ENCODE results near the gene TANC1.
A peak's percentile ranks its signal among the peaks of the same experiment; 100 is the strongest.
"Not testable (repeated sequence)": the region's sequence is repeated elsewhere in the genome, so short reads cannot be mapped to it uniquely, and the experiment has no call there.

Gene TANC1

GRCh38 chr2:159026170-159026569, 57.7 kb downstream of the TANC1 start:
- no peak for DNase-seq (ENCODE audit: low spot score)
- FAIRE-seq, result no peak

- DNase-seq (ENCODE audit: low spot score), result no peak
Measured at GRCh38 chr2:159028776-159029175, 60.3 kb downstream of the TANC1 start.

GRCh38 chr2:159029936-159030335, 61.5 kb downstream of the TANC1 start:
- DNase-seq (ENCODE audit: low spot score) (no peak), FAIRE-seq (no peak)

More at GRCh38 chr2:159028776-159029175, 60.3 kb downstream of the TANC1 start:
- FAIRE-seq, result no peak

GRCh38 chr2:159030674-159031380, 62.4 kb downstream of the TANC1 start:
- FAIRE-seq (no peak), DNase-seq (ENCODE audit: low spot score) (peak; percentile 45)

GRCh38 chr2:159032146-159032545, 63.7 kb downstream of the TANC1 start:
- FAIRE-seq (no peak), DNase-seq (ENCODE audit: low spot score) (no peak)

- no peak for FAIRE-seq
- DNase-seq (ENCODE audit: low spot score), result no peak
Measured at GRCh38 chr2:159032580-159032979, 64.1 kb downstream of the TANC1 start.

GRCh38 chr2:159034713-159035112, 66.3 kb downstream of the TANC1 start:
- DNase-seq (ENCODE audit: low spot score) (no peak), FAIRE-seq (no peak)

- DNase-seq (ENCODE audit: low spot score), result peak; percentile 81
- no peak for FAIRE-seq
Measured at GRCh38 chr2:159035790-159036411, 67.5 kb downstream of the TANC1 start.

- FAIRE-seq; DNase-seq (ENCODE audit: low spot score): not testable (repeated sequence)
Measured at GRCh38 chr2:159036461-159036860, 68.0 kb downstream of the TANC1 start.

- not testable (repeated sequence) for DNase-seq (ENCODE audit: low spot score); FAIRE-seq
Measured at GRCh38 chr2:159041328-159041727, 72.9 kb downstream of the TANC1 start.

GRCh38 chr2:159042115-159042850, 73.8 kb downstream of the TANC1 start:
- no peak for FAIRE-seq
- DNase-seq (ENCODE audit: low spot score), result no peak

GRCh38 chr2:159043710-159044109, 75.3 kb downstream of the TANC1 start:
- no peak for DNase-seq (ENCODE audit: low spot score)
- FAIRE-seq, result no peak

GRCh38 chr2:159044804-159045286, 76.4 kb downstream of the TANC1 start:
- no peak for DNase-seq (ENCODE audit: low spot score)
- FAIRE-seq, result no peak

- DNase-seq (ENCODE audit: low spot score) (no peak), FAIRE-seq (no peak)
Measured at GRCh38 chr2:159045545-159046454, 77.4 kb downstream of the TANC1 start.

GRCh38 chr2:159046966-159047365, 78.5 kb downstream of the TANC1 start:
- FAIRE-seq, result no peak
- no peak for DNase-seq (ENCODE audit: low spot score)

GRCh38 chr2:159050426-159050825, 82.0 kb downstream of the TANC1 start:
- no peak for FAIRE-seq
- no peak for DNase-seq (ENCODE audit: low spot score)

GRCh38 chr2:159051133-159051532, 82.7 kb downstream of the TANC1 start:
- no peak for FAIRE-seq
- no peak for DNase-seq (ENCODE audit: low spot score)

- FAIRE-seq (no peak), DNase-seq (ENCODE audit: low spot score) (no peak)
Measured at GRCh38 chr2:159051661-159052060, 83.2 kb downstream of the TANC1 start.

GRCh38 chr2:159052157-159052601, 83.7 kb downstream of the TANC1 start:
- no peak for FAIRE-seq
- no peak for DNase-seq (ENCODE audit: low spot score)

GRCh38 chr2:159053161-159054031, 85.0 kb downstream of the TANC1 start:
- DNase-seq (ENCODE audit: low spot score) (no peak), FAIRE-seq (no peak)

Data from urothelium cell line (cell line).